NK-92 (cell line): ENCODE results near the gene CCDC6.

ENCODE experiments used
- DNase-seq: peaks from one replicate; lab custom pipeline; 2025; ENCODE audit not compliant: unreplicated experiment; lab: John Stamatoyannopoulos, UW

Gene CCDC6

DNA sequence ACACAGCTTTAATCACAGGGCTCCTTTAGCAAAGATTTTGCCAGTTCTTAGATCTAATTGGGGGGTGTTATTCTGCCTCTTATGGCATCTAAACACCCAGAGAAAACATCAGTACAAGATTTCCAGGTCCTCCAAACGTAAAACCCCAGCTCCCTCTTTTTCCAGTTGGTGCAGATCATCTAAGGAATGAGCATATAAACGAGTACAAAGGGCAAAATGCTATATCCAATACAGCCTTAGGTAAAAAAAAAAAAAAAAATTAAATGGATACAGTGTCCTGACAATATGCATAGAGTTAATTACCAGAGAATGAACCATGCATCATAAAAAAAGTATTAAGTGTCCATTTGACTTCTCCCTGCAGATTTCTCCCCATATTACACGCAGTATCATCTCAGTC lies 50.3 kb downstream of the CCDC6 start:
- DNase-seq: no peak

- no peak for DNase-seq
Measured at GRCh38 chr10:59854571-59854970, 51.8 kb downstream of the CCDC6 start.

DNA sequence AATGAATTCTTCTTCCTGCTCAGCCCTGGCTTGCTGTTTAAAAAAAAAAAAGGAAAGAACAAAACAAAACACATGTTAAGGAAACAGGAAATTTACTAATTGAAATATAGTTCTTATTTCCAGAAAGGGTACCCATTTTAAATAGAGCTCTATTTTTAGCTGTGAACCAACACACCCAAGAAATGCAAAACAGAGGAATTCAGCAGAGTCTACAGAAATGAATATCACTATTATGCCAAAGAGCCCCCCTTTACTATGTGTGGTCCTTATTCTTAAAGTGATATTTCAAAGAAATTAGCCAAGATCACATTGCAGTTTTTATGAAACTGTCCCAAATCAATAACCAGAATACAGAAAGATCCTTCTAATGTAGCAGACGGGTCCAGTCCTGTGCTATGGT lies 53.7 kb downstream of the CCDC6 start:
- DNase-seq: no peak

DNA sequence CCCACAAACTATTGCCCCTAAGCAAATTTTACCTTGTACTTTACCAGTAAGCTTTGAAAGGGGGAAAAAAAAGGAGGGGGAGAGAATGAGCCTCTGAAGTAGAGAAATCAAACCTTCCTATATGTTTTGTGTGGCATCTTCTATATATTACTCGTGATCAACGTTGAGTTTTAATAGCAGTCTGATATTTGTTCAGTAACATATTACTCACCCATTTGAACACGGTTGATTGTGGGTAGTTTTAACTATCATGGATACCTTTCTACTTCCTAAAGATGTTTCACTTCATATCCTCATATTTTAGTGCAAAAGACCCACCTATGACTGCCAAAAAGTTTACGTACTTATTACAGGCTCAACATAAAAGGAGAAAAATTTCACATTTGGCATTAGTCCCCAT lies 54.5 kb downstream of the CCDC6 start:
- no peak for DNase-seq

DNA sequence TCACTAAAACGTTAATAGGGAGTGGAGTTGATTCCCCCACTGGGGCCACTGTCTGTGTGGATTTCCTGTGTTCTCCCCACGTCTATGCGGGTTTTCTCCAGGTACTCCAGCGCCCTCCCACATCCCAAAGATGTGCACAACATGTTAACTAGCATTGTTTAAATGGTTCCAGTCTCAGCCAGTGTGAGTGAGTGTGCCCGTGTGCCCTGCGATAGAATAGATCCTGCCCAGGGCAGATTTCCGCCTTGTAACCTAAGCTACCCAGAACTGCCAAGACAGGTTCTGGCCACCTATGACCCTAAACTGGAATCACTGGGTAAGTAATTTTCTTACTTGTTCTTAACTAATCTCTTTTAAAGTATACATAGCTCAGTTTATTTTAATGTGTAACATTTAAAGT lies 58.5 kb downstream of the CCDC6 start:
- no peak for DNase-seq

GRCh38 chr10:59847326-59847725 lies 59.0 kb downstream of the CCDC6 start:
- no peak for DNase-seq

DNA sequence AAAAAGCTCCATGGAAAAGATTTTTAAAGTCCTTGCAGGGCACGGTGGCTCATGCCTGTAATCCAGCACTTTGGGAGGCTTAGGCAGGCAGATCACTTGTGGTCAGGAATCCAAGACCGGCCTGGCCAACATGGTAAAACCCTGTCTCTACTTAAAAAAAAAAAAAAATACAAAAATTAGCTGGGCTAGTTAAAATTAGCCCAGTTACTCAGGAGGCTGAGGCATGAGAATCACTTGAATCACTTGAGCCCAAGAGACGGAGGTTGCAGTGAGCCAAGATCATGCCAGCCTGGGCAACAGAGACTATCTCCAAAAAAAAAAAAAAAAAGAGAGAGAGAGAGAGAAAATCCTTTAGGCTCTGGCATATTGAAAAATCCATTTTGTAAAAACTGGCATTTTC lies 61.9 kb downstream of the CCDC6 start:
- DNase-seq: no peak

DNA sequence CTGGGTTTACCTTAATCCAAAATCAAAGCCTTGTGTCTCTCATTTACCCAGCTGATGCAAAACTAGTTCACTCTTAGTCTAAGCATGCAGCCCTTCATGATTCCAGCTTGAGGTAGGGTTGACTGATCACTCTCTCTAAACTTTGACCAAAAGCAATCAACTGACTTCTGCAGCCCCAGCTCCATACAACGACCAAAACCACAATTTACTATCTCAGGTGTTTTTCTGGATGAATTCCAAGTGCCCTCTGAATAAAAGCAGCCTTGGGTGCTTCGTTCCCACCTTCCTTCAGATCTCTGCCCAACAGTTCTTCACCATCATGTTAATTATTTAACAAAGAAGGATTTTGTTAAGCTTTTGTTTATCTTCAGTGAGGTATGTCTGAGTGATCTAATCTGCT lies 62.6 kb downstream of the CCDC6 start:
- DNase-seq: no peak

- no peak for DNase-seq
Measured at GRCh38 chr10:59839576-59839975, 66.8 kb downstream of the CCDC6 start.

DNA sequence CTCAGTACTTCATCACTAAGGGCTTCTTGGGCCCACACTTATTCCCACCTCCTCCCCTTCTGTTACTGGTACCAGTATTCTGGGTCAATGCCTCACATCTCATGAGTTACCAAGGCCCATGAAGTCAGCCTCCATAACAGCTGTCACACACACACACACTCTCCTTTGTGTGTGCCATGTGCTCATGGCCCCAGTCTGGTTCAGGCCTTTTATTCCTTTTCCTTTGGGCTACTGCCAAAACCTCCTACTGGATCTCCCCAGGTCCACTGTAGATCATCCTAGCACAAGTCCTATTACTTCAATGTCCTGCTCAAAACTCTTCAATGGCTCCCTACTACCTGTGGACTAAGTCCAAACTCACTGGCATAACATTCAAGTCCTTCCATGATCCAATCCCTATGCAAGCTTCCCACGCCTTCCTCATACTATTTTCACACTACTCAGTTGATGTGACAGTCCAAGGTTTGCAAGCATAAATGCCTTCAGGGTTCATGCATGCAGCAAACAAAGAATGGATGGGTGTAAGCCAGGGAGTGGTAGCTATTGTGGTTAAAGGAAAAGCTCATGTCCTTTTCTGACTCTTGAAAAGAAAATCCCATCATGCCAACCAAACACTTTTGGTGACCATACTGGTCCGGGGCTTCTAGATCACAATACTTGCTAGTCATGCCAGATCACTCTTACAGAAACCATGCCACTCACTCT lies 68.1 kb downstream of the CCDC6 start:
- no peak for DNase-seq

DNA sequence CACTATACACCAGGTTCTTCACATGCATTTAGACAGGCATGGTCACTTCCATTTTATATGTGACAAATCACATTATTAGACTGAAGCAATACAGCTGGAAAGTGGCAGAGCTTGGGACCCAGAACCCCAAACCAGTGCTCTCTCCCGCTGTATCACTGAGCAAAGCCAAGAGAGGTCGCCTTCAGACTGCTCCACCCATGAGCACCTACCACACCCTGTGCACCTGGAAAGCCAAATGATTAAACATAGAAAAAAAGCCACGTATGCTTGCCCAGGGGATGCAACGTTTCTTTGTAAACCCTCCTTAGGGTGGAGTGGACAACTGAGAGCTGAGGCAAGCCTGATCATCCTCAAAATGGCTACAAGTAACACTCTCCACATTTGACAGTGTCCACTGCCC lies 72.5 kb downstream of the CCDC6 start:
- no peak for DNase-seq

- DNase-seq: no peak
Measured at GRCh38 chr10:59832506-59832905, 73.8 kb downstream of the CCDC6 start.

- DNase-seq: no peak
Measured at GRCh38 chr10:59831658-59832503, 74.5 kb downstream of the CCDC6 start.

DNA sequence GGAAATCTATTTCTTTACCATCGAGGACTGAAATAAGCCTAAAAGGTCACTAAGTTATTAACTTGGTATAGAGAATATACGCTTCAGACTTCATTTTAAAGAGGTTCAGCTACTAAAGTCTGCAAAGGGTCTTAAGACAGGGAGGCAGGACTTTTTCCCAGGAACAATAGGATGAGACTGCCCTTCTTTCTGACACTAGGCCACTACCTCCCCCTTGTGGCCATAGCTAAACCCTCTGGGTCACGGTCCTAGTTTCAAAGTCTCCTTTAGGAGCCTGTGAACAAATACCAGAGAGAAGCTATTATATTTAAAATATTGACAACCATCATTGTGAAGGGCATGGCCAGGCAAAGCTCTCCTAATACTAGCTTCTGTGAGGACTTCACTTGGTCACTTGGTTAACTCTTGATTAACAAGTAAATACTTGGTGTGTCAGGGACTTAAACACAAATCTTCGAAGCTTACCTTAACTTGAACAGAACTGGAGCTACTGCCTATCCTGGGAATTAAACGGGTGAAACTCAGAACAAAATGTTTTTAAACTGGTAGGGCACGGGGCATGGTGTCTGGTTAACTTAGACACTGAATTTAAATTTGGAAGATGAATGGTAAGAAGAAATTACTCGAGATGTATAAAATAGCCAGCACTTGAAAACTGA lies 75.6 kb downstream of the CCDC6 start:
- no peak for DNase-seq

DNA sequence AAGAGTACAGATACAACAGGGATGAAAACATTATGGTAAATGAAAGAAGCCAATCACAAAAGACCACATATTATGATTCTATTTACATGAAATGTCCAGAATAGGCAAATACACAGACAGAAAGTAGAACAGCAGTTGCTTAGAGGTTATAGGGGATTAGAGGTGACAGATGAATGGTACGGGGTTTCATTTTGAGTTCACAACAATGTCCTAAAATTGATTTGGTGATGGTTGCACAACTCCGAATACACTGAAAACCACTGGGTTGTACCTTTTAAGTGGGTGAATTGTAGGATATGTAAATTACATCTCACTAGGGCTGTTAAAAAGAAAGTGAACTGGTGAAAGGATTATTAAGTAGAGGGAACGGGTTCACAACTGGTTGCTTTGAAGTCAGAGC lies 76.8 kb downstream of the CCDC6 start:
- no peak for DNase-seq

DNA sequence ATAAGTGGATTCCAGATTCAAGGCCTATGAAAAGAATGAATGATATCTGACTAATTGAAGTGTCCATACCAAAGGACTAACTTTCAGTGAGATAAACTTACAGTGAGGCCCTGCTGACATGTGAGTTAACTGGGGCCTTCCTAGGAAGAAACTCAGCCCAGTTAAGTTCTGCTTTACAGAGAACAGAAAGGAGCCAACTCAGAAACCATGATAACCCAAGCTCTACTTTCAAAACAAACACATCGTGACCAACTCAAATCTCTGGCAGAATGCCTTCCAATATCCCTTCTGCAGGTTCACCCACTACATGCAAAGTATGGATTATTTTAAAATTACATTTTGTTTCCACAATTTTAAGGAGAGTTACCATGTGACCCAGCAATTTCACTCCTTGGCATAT lies 77.3 kb downstream of the CCDC6 start:
- DNase-seq: no peak

DNA sequence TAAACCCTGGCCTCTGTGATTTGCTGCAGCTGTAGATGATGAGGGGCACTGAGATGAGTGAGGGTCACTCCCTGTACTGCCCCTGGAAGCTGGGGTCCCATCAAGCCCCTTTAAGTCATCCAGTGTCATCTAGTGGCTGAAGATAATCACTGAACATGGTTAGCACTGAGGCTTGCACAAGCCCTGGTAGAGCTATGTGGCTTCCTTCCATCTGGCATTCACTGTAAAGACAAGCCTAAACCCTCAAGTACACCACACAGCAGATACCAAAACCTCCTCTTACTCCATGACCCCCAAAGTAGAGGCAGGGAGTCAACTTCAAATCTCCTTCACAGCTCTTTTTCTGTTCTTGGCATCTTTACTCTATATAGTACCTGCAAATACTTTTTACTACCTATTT lies 80.4 kb downstream of the CCDC6 start:
- DNase-seq: no peak

DNA sequence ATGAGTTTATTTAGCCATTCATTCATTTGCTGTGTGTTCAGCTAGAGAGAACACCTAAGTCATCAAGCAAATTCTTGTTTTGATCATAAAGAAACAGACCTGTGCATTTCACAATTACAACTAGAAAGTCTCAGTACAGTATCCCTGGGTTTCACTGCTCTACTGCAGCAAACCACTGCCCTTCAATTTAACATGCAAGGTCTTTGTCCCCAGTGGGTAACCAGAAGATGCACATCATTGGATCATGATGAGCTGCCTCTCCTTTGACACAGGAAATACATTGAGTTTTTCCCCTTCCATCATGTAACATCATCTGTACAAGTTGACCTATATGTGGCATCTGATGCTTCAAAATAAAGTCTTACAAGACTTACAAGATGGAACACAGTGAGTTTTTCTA lies 82.6 kb downstream of the CCDC6 start:
- DNase-seq: no peak

GRCh38 chr10:59823111-59823510 lies 83.2 kb downstream of the CCDC6 start:
- DNase-seq: no peak

GRCh38 chr10:59820471-59820870 lies 85.9 kb downstream of the CCDC6 start:
- DNase-seq: no peak

GRCh38 chr10:59819683-59820082 lies 86.7 kb downstream of the CCDC6 start:
- no peak for DNase-seq

GRCh38 chr10:59819265-59819664 lies 87.1 kb downstream of the CCDC6 start:
- no peak for DNase-seq
